GM12801 (cell line): Measurements from ENCODE around the gene BLOC1S4.

ENCODE experiments used
- TF ChIP-seq, protein P1 (sequence below): IDR thresholded peaks from one replicate; pipeline ENCODE4 v1.5.1; 2011; ENCODE audit warnings: control low read depth; ENCODE audit not compliant: insufficient read length; ENCODE audit errors: extremely low read depth

The BLOC1S4 gene

DNA sequence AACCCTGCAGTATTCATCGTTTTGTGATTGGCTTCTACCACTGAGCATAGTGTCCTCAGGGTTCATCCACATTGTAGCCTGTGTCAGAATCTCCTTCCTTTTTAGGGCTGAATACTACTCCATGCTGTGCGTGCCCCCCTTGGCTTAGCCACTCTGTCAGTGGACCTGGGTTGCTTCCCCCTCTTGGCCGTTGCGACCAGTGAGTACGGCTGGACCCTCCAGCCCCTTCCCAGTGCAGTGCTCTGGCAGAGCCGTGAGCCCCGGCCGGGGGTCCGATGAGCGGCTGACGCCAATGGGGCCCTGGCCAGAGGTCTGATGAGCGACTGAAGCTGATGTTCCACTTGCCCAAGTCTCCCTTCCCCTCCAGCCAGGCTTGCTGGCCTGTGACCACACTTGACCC, 6.9 kb downstream of the BLOC1S4 start:
- TF ChIP-seq, protein P1, sequence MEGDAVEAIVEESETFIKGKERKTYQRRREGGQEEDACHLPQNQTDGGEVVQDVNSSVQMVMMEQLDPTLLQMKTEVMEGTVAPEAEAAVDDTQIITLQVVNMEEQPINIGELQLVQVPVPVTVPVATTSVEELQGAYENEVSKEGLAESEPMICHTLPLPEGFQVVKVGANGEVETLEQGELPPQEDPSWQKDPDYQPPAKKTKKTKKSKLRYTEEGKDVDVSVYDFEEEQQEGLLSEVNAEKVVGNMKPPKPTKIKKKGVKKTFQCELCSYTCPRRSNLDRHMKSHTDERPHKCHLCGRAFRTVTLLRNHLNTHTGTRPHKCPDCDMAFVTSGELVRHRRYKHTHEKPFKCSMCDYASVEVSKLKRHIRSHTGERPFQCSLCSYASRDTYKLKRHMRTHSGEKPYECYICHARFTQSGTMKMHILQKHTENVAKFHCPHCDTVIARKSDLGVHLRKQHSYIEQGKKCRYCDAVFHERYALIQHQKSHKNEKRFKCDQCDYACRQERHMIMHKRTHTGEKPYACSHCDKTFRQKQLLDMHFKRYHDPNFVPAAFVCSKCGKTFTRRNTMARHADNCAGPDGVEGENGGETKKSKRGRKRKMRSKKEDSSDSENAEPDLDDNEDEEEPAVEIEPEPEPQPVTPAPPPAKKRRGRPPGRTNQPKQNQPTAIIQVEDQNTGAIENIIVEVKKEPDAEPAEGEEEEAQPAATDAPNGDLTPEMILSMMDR = no peak

DNA sequence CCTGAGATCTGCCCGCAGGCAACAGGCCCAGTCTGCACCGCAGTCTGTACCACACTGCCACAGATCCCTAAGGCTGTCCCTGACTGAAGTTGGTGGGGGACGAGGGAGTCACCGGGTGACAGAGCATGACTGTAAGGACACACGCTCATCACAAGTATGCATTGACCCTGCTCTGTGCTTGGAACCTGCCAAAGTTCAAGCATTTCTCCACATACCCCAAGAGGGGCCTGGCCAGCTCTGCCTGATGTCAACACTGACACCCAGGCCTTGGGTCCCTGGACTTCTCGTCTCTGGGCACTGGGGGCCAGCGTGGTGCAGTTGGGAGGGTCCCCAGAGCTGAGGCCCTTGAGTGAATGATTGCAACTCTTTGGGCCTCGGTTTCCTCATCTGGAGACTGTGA, 7.9 kb downstream of the BLOC1S4 start:
- TF ChIP-seq, protein P1 = no peak

DNA sequence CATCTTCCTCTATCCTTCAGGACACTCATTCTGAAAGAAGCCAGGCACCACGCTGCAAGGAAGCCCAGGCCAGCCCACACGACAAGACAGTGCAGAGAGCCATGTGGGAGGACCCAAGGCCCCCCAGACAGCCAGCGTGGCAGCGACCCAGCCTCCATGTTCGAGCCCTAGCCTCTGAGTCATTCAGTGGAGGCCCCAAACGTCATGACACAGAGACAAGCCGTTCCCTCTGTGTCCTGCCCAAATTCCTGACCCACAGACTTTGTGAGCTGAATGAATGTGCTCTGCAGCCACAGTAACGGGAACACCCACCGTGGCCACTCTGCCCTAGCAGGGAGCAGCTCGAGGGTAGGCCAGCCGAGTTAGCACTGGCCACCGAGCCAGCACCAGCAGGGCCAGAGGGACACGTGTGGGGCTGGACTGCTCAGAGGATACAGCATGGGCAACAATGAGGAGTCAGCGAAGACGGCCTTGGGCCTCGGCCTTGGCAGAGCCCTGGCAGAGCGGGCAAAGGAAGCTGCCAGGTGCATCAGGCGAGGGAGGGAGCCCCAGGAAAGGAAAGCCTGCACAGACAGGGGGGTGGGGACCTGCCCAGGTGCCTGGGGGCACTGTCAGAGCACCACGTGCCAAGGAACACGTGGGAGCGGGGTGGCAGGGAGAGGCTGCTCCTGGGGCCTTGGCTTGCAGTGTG, 8.6 kb downstream of the BLOC1S4 start:
- TF ChIP-seq, protein P1 = no peak

DNA sequence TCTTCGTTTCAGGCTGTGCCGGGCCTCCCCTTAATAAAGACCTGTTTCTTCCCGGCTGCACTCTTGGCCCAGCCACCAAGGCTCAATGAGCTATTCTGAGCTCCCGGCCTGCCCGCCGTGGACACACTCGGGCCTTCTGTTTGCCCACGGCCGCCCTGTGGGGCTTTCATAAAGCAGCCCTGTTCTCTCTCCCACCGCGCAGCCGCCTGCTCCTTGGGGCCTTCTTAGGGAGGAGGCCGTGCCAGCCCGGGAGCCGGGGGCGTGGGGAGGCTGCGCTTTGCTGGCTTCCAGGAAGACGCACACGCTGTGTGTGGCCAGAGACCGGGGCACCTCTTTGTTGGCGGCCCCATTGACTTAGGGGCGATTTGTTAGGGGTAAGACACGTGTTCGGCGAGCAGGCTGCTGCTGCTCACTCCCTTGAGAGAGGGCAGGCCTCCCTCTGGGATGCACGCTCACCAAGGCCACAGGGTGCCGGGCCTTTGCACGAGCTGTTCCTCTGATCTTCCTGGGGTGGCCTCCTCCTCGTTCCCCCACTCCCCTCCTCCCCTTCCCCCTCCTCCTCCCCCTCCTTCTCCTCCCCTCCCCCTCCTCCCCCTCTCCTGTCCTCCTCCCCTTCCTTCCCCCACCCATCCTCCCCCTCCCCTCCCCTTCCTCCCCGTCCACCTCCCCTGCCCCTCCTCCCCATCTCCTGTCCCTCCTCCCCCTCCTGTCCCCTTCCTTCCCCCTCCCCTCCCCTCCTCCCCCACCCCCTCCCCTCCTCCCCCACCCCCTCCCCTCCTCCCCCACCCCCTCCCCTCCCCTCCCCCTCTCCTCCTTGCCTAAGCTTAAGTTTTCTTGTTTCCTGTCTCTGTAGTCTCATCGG, 11.3 kb downstream of the BLOC1S4 start:
- TF ChIP-seq, protein P1 = no peak

DNA sequence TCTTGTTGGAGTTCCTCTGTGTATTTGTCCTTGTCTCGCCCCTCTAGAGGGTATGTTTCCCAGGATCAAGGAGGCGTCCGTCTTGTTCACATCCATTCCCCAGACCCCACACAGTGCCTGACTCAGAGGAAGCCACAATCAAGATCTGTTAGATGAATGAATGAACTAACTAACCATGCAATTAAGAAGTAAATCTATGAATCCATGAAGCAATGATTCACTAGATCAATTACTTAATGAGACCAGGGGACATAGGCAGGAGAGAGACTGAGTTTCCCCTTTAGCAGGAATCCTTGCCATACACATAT, 11.9 kb downstream of the BLOC1S4 start:
- TF ChIP-seq, protein P1 = no peak

DNA sequence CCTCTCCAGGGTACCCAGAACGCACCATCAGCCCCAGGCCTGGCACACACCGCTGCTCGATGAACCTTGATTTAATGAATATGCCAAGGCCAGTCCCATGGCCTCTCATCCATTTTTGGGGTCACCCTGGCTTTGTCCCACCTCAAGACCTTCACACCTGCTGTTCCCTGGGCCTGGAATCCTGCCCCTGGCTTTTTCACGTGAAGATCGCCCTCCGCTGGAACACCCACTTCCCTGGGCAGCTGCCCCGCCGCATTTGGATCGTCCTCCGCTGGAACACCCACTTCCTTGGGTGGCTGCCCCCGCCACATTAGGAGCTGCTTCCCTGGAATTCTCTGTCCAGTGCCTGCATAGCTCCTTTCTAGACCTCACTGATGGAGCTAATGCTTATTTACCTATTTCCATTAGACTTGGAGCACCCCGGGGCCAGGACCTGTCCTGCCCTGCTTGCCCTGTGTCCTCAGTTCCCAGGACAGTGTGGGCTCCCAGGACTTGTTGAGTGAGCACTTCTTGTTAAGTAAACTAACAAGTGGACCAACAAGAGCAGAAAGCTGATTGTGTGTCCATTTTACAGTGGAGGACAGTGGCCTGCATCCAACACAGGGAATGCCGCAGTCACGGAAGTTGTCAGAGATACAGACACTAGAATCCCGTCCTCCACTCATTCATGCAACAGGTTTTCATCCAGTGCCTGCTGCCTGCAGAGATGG, 12.5 kb downstream of the BLOC1S4 start:
- TF ChIP-seq, protein P1 = no peak

DNA sequence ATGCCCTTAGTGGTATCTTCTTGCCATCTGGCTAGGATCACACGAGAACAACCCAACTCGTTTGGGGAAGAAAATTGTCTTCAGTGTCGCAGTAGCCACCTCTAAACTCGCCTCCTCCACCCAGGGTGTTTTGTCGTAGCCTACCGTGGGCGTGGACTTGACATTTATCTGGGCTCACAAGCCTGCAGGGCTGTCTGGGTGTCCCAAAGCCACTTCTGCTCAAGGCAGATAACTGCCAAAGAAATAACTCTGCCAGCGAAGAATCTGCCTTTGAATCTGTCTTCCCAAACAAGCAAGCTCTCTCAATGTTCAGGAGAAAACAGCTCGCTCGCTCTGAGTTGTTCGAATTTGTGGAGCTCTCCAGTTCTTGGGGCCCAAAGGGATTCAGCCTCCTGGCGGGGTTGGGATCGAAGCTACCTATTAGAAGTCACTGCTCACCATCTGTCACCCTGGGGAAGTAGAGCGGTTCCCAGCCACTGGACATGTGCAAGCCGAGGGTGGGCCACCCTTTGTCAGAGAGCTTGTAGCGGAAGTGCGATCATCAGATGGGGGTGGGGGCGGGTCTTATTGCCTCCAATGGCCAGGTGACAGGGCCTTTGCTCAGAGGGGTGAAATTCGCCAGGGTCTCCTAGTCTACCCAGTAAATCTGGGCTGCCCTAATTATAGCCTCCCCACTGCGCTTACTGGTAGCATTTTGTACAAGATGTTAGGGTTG, 14.8 kb downstream of the BLOC1S4 start:
- TF ChIP-seq, protein P1 = no peak
